Loucy (cell line): ENCODE data around the gene ARHGAP35.

Experiments
- CTCF ChIP-seq: fragments of 200-600 bp; sonication (generic); conservative IDR thresholded peaks from 2 replicates; pipeline ENCODE4 v1.5.1; 2014; ENCODE audit warnings: mild to moderate bottlenecking, antibody characterized with exemption, low read length
- EZH2phosphoT487 ChIP-seq: fragments of 200-600 bp; IDR thresholded peaks from 2 replicates; pipeline ENCODE4 v1.6.1; 2018; ENCODE audit warnings: antibody characterized with exemption, mild to moderate bottlenecking, moderate library complexity, borderline replicate concordance

DNA sequence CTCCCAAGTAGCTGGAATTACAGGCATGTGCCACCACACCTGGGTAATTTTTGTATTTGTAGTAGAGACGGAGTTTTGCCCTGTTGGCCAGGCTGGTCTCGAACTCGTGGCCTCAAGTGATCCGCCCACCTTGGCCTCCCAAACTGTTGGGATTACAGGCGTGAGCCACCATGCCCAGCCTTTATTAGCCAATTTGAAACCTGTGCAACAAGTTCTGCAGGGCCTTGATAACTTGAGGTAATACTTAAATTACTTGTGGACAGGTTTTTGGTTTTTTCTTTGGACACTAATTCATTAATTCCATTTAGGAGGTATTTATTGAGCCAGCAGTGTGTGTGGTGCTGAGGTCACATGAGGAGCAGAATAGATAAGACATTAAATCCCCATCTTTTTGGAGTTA, 39.5 kb downstream of the ARHGAP35 start:
- no peak for TF ChIP-seq CTCF
- no peak for TF ChIP-seq EZH2phosphoT487
